Tibial artery (tissue), 4 donors: Measurements from ENCODE around the gene FOXJ3.

Experiments
- DNase-seq, 2 donors: peaks; one replicate each; pipeline ENCODE4 v3.0.0-alpha.2; 2019
- H3K27ac ChIP-seq, 2 donors: fragments of 200-600 bp; sonication (generic) in 1 of 2; 1 replicate in 1 of 2; 2 replicates in 1 of 2; pipeline ENCODE4 v1.5.1; 2018 to 2019; ENCODE audit warnings: mild to moderate bottlenecking in 1 of 2
- H3K27me3 ChIP-seq, 2 donors: fragments of 200-600 bp; sonication (generic) in 1 of 2; one replicate each; pipeline versions ENCODE4 v1.5.1 to v1.6.0; 2016 to 2019
- H3K36me3 ChIP-seq, 3 donors: fragments of 200-600 bp; sonication (generic) in 2 of 3; one replicate each; pipeline ENCODE4 v1.5.1; 2016 to 2019; ENCODE audit warnings: mild to moderate bottlenecking in 2 of 3
- H3K4me1 ChIP-seq, 4 donors: fragments of 200-600 bp; sonication (generic) in 2 of 4; 1 replicate in 3 of 4; 2 replicates in 1 of 4; pipeline ENCODE4 v1.5.1; 2016 to 2019
- H3K4me3 ChIP-seq, 2 donors: fragments of 200-600 bp; sonication (generic) in 1 of 2; 1 replicate in 1 of 2; 2 replicates in 1 of 2; pipeline ENCODE4 v1.5.1; 2018 to 2019; ENCODE audit warnings: mild to moderate bottlenecking in 2 of 2
- H3K9me3 ChIP-seq, 3 donors: fragments of 200-600 bp; sonication (generic) in 1 of 3; one replicate each; pipeline ENCODE4 v1.5.1; 2016 to 2019
- CTCF ChIP-seq, 2 experiments: fragments of 200-600 bp in 1 of 2; fragments of 450-650 bp in 1 of 2; IDR thresholded peaks; one replicate each; pipeline ENCODE4 v1.5.1; 2017 to 2019; ENCODE audit warnings: antibody characterized with exemption in 2 of 2, mild to moderate bottlenecking in 1 of 2, moderate library complexity in 1 of 2
- intact Hi-C: fragments of 100-400 bp; cut with DNase I; formaldehyde crosslinking; loops from one replicate; pipeline ENCODE4 v1.15.0; 2023; ENCODE audit warnings: low total_unique reads

FOXJ3 gene

GRCh38 chr1:42153624-42154023 is 181.4 kb downstream of the FOXJ3 start:
- no peak for DNase-seq
- H3K9me3 ChIP-seq: no peaks in the 10 kb centered on the region
- H3K27ac ChIP-seq: no peak overlapping the region
- H3K4me1 ChIP-seq: no peaks in the 10 kb centered on the region
- no peaks in the 10 kb centered on the region for H3K36me3 ChIP-seq
- TF ChIP-seq CTCF (IDR thresholded peaks at IDR 0.05): no peak
- H3K4me3 ChIP-seq: no peak overlapping the region
- H3K27me3 ChIP-seq: peaks cover 0 to 29% of the 10 kb centered on the region in 2 donors
- intact Hi-C loops: no loop called here

GRCh38 chr1:42152907-42153600 is 182.0 kb downstream of the FOXJ3 start, which contains the start of gene GUCA2B:
Gene GUCA2B (plus strand): TSS chr1:42153410. CDS start chr1:42153451, 41 bp downstream.
- DNase-seq: no peak
- H3K4me1 ChIP-seq: no peaks in the 10 kb centered on the region
- intact Hi-C loops: no loop called here
- TF ChIP-seq CTCF (IDR thresholded peaks at IDR 0.05): no peak
- H3K27ac ChIP-seq: no peak within 1 kb of the TSS
- peaks cover 0 to 35% of the 10 kb centered on the region in 2 donors for H3K27me3 ChIP-seq
- no peaks in the 10 kb centered on the region for H3K36me3 ChIP-seq
- H3K4me3 ChIP-seq: no peak within 1 kb of the TSS
- no peaks in the 10 kb centered on the region for H3K9me3 ChIP-seq

- TF ChIP-seq CTCF (IDR thresholded peaks at IDR 0.05): no peak
- intact Hi-C loops: no loop called here
- Histone ChIP-seq H3K9me3 (no peaks in the 10 kb centered on the region), H3K4me3 (no peak overlapping the region), H3K4me1 (no peaks in the 10 kb centered on the region), H3K36me3 (no peaks in the 10 kb centered on the region), H3K27ac (no peak overlapping the region), H3K27me3 (peaks cover 0 to 40% of the 10 kb centered on the region in 2 donors)
- DNase-seq: no peak
Observed at GRCh38 chr1:42152119-42152518, 182.9 kb downstream of the FOXJ3 start.

GRCh38 chr1:42150651-42151050 is 184.4 kb downstream of the FOXJ3 start:
- Histone ChIP-seq H3K36me3 (no peaks in the 10 kb centered on the region), H3K27me3 (peaks cover 0 to 52% of the 10 kb centered on the region in 2 donors), H3K27ac (no peak overlapping the region), H3K4me1 (no peaks in the 10 kb centered on the region), H3K9me3 (no peaks in the 10 kb centered on the region), H3K4me3 (no peak overlapping the region)
- intact Hi-C loops: no loop called here
- TF ChIP-seq CTCF (IDR thresholded peaks at IDR 0.05): no peak
- no peak for DNase-seq

- TF ChIP-seq CTCF (IDR thresholded peaks at IDR 0.05): no peak
- Histone ChIP-seq H3K27ac (no peak overlapping the region), H3K4me3 (no peak overlapping the region), H3K9me3 (no peaks in the 10 kb centered on the region), H3K27me3 (peaks cover 0 to 68% of the 10 kb centered on the region in 2 donors), H3K36me3 (no peaks in the 10 kb centered on the region), H3K4me1 (no peaks in the 10 kb centered on the region)
- intact Hi-C loops: no loop called here
- DNase-seq: no peak
Observed at GRCh38 chr1:42148166-42148565, 186.9 kb downstream of the FOXJ3 start.
